Kidney (tissue), 14 donors: Measurements from ENCODE around the gene ARHGAP35. TPM values are rescaled to one million over a fixed set of nuclear protein-coding genes. Genes with fewer than 3 reads are reported as not detected.

ENCODE experiments used
- DNase-seq, 5 donors: peaks; one replicate each; pipeline ENCODE4 v3.0.0-alpha.2; 2013 to 2020
- FAIRE-seq: peaks from 2 replicates; lab custom pipeline; 2012; peaks lifted over from hg19 to GRCh38; lab: Jason Lieb, UNC
- H3K27ac ChIP-seq, 2 donors: one replicate each; pipeline ENCODE4 v1.7.0; 2013; ENCODE audit warnings: low read depth in 2 of 2, low read length in 2 of 2, inconsistent platforms in 1 of 2
- H3K27me3 ChIP-seq: one replicate; pipeline ENCODE4 v1.7.1; 2013; ENCODE audit warnings: low read length, inconsistent platforms; ENCODE audit not compliant: control insufficient read depth, insufficient read depth
- H3K36me3 ChIP-seq, 3 donors: one replicate each; pipeline versions ENCODE4 v1.7.0 to v1.7.1; 2013; ENCODE audit warnings: low read length in 3 of 3, control low read depth in 1 of 3, inconsistent platforms in 1 of 3; ENCODE audit not compliant: insufficient read depth in 3 of 3, control insufficient read depth in 2 of 3
- H3K4me1 ChIP-seq, 3 donors: one replicate each; pipeline versions ENCODE4 v1.7.0 to v1.7.1; 2013; ENCODE audit warnings: low read length in 3 of 3, inconsistent platforms in 1 of 3, low read depth in 1 of 3; ENCODE audit not compliant: control insufficient read depth in 2 of 3, insufficient read depth in 2 of 3
- H3K4me3 ChIP-seq, 3 donors: one replicate each; pipeline versions ENCODE4 v1.7.0 to v1.8.1; 2013; ENCODE audit warnings: low read length in 3 of 3, control low read depth in 1 of 3, inconsistent platforms in 1 of 3
- H3K9ac ChIP-seq, 3 donors: one replicate each; pipeline versions ENCODE4 v1.7.0 to v1.7.1; 2013; ENCODE audit warnings: low read length in 3 of 3, control low read depth in 1 of 3, inconsistent platforms in 1 of 3
- H3K9me3 ChIP-seq, 3 donors: one replicate each; pipeline versions ENCODE4 v1.7.0 to v1.7.1; 2013; ENCODE audit warnings: low read length in 3 of 3, control low read depth in 1 of 3, inconsistent platforms in 1 of 3; ENCODE audit not compliant: control insufficient read depth in 2 of 3, insufficient read depth in 1 of 3
- CTCF ChIP-seq: IDR thresholded peaks from 3 replicates; pipeline ENCODE4 v1.5.1; 2012; ENCODE audit warnings: mild to moderate bottlenecking, moderate library complexity, borderline replicate concordance; ENCODE audit not compliant: insufficient read depth; ENCODE audit errors: extremely low read depth
- intact Hi-C: fragments of 100-400 bp; cut with DNase I; formaldehyde crosslinking; loops from one replicate; pipeline ENCODE4 v1.11.1; 2022
- polyA plus RNA-seq: library from polyadenylated mRNA; stranded (reverse); fragments of 350-450 nt; fragmentation: Illumina TruSeq; extraction: RNeasy Lipid Tissue Mini Kit (QIAGEN cat#74804); gene quantifications from one replicate; pipeline ENCODE4 v1.2.3, GENCODE V29; 2014; ENCODE audit warnings: low read depth, low replicate concordance; ENCODE audit not compliant: insufficient read depth
- total RNA-seq: library from RNA; stranded (reverse); fragmentation: NEBNext Ultra II Directional; extraction: Animal tissue kit (Norgen Biotek cat#: 25700); gene quantifications from one replicate; pipeline ENCODE4 v1.2.1, GENCODE V29; 2021
- donor health status: control.
- donor health status: control.
- donor health status: control.
- donor health status: control.
- donor health status: control.
- donor health status: DM: yes; HTN: yes; CAD: no.
- donor health status: Normal renal cell carcinoma (clear cell type).

The ARHGAP35 gene
- total and polyA plus RNA-seq, 2 donors from 2014 or later, result 14.0 to 53.6 TPM

DNA sequence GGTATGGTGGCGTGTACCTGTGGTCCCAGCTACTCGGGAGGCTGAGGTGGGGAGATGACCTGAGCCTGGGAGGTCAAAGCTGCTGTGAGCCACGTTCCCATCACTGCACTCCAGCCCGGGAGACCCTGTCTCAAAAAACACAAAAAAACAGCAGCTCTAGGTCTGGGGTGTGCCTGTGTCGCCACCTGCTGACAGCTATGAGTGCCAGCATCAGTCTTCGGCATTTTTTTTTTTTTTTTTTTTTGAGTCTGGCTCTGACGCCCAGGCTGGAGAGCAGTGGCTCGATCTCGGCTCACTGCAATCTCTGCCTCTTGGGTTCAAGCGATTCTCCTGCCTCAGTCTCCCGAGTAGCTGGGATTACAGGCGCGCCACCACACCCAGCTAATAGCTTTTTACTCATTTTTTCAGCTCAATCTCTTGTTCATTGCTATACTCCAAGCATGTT lies 20.3 kb upstream of the ARHGAP35 start:
- intact Hi-C loops, result loop anchor here (5.0 kb wide), 1 partner anchor 83 kb away; no protein-coding TSS in a partner anchor
- Histone ChIP-seq H3K9me3 (no peaks in the 10 kb centered on the region), H3K27ac (no peak overlapping the region), H3K4me3 (no peak overlapping the region), H3K27me3 (no peaks in the 10 kb centered on the region), H3K4me1 (peaks cover 0 to 5% (median 3%) of the 10 kb centered on the region in 3 donors), H3K36me3 (peaks cover 0 to 19% (median 12%) of the 10 kb centered on the region in 3 donors), H3K9ac (no peak overlapping the region)
- no peak for FAIRE-seq
- peak; percentile 95 for TF ChIP-seq CTCF
- peak in 4 of 5 donors; percentile 68 to 89 (median 81) for DNase-seq

DNA sequence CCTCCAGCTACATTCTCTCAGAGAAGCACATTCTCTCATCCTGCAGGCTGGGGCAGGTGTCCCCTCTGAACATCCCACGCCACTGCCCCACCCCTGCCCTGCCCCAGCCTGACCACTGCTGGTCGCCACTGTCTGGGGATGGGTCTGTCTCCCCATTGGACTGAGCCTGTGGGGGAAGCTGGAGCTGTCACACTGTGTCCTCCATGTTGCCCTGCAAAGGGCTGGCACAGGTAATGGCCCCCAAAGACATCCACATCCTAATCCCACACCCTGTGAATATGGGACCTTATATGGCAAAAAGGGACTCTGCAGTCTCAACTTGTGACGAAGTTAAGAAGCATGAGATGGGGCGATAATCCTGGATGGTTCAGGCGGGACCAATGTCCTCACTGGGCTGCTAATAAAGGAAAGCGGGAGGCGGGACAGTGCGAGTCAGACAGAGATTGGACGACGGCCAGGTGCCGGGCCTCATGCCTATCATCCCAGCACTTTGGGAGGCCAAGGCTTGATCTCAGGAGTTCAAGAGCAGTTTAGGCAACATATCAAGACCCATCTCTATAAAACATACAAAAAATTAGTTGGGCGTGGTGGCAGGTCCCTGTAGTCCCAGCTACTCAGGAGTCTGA lies 19.2 kb upstream of the ARHGAP35 start:
- FAIRE-seq (no peak), DNase-seq (peak in 1 of 5 donors; percentile 93)
- no peaks in the 10 kb centered on the region for H3K9me3 ChIP-seq

GRCh38 chr19:46842791-46843190 lies 18.0 kb upstream of the ARHGAP35 start:
- Histone ChIP-seq H3K27me3 (no peaks in the 10 kb centered on the region), H3K36me3 (peaks cover 0 to 17% (median 14%) of the 10 kb centered on the region in 3 donors), H3K27ac (no peak overlapping the region), H3K4me3 (no peak overlapping the region), H3K9ac (no peak overlapping the region), H3K9me3 (no peaks in the 10 kb centered on the region), H3K4me1 (peaks cover 0 to 5% (median 3%) of the 10 kb centered on the region in 3 donors)
- FAIRE-seq, result no peak
- DNase-seq, result no peak
- no peak for TF ChIP-seq CTCF
- intact Hi-C loops, result loop anchor here (5.0 kb wide), 1 partner anchor 85 kb away; no protein-coding TSS in a partner anchor

More for the DNA sequence above, 19.2 kb upstream of the ARHGAP35 start:
- H3K27me3 ChIP-seq, result no peaks in the 10 kb centered on the region
- TF ChIP-seq CTCF, result no peak
- H3K4me1 ChIP-seq, result peaks cover 0 to 5% (median 3%) of the 10 kb centered on the region in 3 donors
- intact Hi-C loops, result loop anchor here (5.0 kb wide), 1 partner anchor 84 kb away; no protein-coding TSS in a partner anchor
- H3K36me3 ChIP-seq, result peaks cover 0 to 19% (median 12%) of the 10 kb centered on the region in 3 donors
- peak overlapping the region; percentile 63 to 77 for H3K27ac ChIP-seq
- no peak overlapping the region for H3K9ac ChIP-seq
- H3K4me3 ChIP-seq, result no peak overlapping the region
